NOMO-1 (cell line): Measurements from ENCODE around the gene TRABD2A.
A peak's percentile ranks its signal among the peaks of the same experiment; 100 is the strongest.
"Not testable (repeated sequence)": the region's sequence is repeated elsewhere in the genome, so short reads cannot be mapped to it uniquely, and the experiment has no call there.

Experiments used
- DNase-seq, 2 experiments: peaks; one replicate each; lab custom pipeline; 2025; ENCODE audit not compliant: unreplicated experiment in 2 of 2; lab: John Stamatoyannopoulos, UW

The TRABD2A gene

GRCh38 chr2:84785950-84786349 is 94.9 kb downstream of the TRABD2A start:
- no peak for DNase-seq

- no peak for DNase-seq
Observed at GRCh38 chr2:84782717-84783442, 98.0 kb downstream of the TRABD2A start.

- DNase-seq, result peak in 1 of 2 experiments; percentile 2
Observed at GRCh38 chr2:84781942-84782716, 98.8 kb downstream of the TRABD2A start.

DNA sequence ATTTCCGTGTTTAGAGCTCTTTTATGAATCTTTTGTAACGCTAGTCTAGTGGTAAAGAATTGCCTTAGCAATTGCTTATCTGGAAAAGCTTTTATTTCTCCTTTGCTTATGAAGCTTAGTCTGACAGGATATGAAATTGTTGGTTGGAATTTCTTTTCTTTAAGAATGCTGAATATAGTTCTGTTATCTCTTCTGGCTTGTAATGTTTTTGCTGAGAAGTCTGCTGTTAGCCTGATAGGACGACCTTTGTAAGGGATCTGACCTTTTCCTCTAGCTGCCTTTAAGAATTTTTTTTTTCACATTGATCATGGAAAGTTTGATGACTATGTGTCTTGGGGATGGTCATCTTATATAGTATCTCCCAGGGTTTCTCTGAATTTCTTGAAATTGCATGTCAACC is 101.1 kb downstream of the TRABD2A start:
- DNase-seq, result no peak

- DNase-seq, result no peak
Observed at GRCh38 chr2:84778911-84779690, 101.8 kb downstream of the TRABD2A start.

DNA sequence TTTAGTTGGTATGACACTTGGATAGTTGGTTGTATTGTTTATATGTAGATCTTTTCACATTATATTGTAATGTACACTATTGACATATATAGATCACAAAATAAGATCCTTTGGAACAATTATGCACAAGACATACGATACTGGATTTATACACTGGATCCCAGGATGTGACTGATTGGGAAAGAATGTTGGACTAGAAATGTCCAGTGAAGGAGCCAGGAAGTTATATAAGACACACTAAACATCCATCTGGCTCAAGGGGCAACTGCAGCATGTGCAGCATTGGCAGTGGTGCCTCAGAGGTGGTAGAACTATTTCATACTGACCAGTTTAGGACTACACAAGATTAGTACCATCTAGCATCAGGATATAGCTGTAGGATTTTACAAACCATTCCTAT is 104.9 kb downstream of the TRABD2A start:
- no peak for DNase-seq

- not testable (repeated sequence) for DNase-seq
Observed at GRCh38 chr2:84773562-84773961, 107.3 kb downstream of the TRABD2A start.
